ENCODE data around the gene NPTX1. TPM values are rescaled to one million over a fixed set of nuclear protein-coding genes. Genes with fewer than 3 reads are reported as not detected.

NPTX1 gene
- total and polyA plus RNA-seq, 9 of the 15 experiments (the other 6 are each of a cell fraction or from before 2014, with no cell fraction given), result 0.04 TPM; not detected in 8

DNA sequence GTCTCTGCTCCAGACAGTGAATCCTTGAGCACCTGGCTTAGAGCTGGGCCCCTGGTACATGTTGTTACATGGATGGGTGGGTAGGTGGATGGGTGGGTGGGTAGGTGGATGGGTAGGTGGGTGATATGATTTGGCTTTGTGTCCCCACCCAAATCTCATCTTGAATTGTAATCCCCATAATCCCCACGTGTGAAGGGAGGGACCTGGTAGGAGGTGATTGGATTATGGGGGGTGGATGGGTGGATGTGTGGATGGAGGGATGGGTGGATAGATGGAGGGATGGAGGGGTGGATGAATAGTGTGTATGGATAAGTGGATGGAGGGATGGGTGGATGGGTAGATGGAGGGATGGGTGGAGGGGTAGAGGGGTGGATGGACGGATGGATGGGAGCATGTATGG lies 26.6 kb upstream of the NPTX1 start:
- POLR2A ChIA-PET, result interaction anchor here (0.6 to 0.7 kb wide), 2 partner anchors 421 to 449 kb away, joined by 3 read pairs; no protein-coding TSS in a partner anchor
- H3K79me2 ChIP-seq (ENCODE audit: control insufficient read depth, insufficient read depth, low read length), result no peaks in the 10 kb centered on the region
- no peaks in the 10 kb centered on the region for H3K9me3 ChIP-seq (replicated peaks; ENCODE audit: control insufficient read depth, insufficient read depth, low read depth, low read length)
- H3K4me2 ChIP-seq (ENCODE audit: insufficient read depth, low read length), result no peak overlapping the region
- in situ Hi-C loops (cut with MboI) (no loop called here), intact Hi-C loops (cut with micrococcal nuclease) (no loop called here)
- 0% methylated on average over 2 of the region's 2 CpGs for WGBS (ENCODE audit: insufficient coverage, low coverage, missing lambda C conversion rate)
- H3K9ac ChIP-seq (ENCODE audit: insufficient read depth in 1 of 2, low read depth in 2 of 2, low read length in 2 of 2), result no peak overlapping the region
- TF ChIP-seq ZNF561 (CRISPR knock-in tag; conservative IDR thresholded peaks at IDR 0.05) (no peak), SLC30A9 (CRISPR knock-in tag; IDR thresholded peaks at IDR 0.05) (no peak), HNRNPK (IDR thresholded peaks at IDR 0.05; ENCODE audit: low read depth, low read length, poor library complexity, severe bottlenecking) (no peak), GTF2E2 (tag; IDR thresholded peaks at IDR 0.05) (no peak), POLR3A (IDR thresholded peaks at IDR 0.05; ENCODE audit: borderline replicate concordance, extremely low read depth, insufficient read depth, insufficient read length) (no peak), HDAC3 (IDR thresholded peaks at IDR 0.05; ENCODE audit: borderline replicate concordance, partially characterized antibody) (no peak)
- TF ChIP-seq, protein P1, sequence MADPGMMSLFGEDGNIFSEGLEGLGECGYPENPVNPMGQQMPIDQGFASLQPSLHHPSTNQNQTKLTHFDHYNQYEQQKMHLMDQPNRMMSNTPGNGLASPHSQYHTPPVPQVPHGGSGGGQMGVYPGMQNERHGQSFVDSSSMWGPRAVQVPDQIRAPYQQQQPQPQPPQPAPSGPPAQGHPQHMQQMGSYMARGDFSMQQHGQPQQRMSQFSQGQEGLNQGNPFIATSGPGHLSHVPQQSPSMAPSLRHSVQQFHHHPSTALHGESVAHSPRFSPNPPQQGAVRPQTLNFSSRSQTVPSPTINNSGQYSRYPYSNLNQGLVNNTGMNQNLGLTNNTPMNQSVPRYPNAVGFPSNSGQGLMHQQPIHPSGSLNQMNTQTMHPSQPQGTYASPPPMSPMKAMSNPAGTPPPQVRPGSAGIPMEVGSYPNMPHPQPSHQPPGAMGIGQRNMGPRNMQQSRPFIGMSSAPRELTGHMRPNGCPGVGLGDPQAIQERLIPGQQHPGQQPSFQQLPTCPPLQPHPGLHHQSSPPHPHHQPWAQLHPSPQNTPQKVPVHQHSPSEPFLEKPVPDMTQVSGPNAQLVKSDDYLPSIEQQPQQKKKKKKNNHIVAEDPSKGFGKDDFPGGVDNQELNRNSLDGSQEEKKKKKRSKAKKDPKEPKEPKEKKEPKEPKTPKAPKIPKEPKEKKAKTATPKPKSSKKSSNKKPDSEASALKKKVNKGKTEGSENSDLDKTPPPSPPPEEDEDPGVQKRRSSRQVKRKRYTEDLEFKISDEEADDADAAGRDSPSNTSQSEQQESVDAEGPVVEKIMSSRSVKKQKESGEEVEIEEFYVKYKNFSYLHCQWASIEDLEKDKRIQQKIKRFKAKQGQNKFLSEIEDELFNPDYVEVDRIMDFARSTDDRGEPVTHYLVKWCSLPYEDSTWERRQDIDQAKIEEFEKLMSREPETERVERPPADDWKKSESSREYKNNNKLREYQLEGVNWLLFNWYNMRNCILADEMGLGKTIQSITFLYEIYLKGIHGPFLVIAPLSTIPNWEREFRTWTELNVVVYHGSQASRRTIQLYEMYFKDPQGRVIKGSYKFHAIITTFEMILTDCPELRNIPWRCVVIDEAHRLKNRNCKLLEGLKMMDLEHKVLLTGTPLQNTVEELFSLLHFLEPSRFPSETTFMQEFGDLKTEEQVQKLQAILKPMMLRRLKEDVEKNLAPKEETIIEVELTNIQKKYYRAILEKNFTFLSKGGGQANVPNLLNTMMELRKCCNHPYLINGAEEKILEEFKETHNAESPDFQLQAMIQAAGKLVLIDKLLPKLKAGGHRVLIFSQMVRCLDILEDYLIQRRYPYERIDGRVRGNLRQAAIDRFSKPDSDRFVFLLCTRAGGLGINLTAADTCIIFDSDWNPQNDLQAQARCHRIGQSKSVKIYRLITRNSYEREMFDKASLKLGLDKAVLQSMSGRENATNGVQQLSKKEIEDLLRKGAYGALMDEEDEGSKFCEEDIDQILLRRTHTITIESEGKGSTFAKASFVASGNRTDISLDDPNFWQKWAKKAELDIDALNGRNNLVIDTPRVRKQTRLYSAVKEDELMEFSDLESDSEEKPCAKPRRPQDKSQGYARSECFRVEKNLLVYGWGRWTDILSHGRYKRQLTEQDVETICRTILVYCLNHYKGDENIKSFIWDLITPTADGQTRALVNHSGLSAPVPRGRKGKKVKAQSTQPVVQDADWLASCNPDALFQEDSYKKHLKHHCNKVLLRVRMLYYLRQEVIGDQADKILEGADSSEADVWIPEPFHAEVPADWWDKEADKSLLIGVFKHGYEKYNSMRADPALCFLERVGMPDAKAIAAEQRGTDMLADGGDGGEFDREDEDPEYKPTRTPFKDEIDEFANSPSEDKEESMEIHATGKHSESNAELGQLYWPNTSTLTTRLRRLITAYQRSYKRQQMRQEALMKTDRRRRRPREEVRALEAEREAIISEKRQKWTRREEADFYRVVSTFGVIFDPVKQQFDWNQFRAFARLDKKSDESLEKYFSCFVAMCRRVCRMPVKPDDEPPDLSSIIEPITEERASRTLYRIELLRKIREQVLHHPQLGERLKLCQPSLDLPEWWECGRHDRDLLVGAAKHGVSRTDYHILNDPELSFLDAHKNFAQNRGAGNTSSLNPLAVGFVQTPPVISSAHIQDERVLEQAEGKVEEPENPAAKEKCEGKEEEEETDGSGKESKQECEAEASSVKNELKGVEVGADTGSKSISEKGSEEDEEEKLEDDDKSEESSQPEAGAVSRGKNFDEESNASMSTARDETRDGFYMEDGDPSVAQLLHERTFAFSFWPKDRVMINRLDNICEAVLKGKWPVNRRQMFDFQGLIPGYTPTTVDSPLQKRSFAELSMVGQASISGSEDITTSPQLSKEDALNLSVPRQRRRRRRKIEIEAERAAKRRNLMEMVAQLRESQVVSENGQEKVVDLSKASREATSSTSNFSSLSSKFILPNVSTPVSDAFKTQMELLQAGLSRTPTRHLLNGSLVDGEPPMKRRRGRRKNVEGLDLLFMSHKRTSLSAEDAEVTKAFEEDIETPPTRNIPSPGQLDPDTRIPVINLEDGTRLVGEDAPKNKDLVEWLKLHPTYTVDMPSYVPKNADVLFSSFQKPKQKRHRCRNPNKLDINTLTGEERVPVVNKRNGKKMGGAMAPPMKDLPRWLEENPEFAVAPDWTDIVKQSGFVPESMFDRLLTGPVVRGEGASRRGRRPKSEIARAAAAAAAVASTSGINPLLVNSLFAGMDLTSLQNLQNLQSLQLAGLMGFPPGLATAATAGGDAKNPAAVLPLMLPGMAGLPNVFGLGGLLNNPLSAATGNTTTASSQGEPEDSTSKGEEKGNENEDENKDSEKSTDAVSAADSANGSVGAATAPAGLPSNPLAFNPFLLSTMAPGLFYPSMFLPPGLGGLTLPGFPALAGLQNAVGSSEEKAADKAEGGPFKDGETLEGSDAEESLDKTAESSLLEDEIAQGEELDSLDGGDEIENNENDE (IDR thresholded peaks at IDR 0.05; ENCODE audit: low read depth, low read length), result no peak
- TF ChIP-seq, protein P2, sequence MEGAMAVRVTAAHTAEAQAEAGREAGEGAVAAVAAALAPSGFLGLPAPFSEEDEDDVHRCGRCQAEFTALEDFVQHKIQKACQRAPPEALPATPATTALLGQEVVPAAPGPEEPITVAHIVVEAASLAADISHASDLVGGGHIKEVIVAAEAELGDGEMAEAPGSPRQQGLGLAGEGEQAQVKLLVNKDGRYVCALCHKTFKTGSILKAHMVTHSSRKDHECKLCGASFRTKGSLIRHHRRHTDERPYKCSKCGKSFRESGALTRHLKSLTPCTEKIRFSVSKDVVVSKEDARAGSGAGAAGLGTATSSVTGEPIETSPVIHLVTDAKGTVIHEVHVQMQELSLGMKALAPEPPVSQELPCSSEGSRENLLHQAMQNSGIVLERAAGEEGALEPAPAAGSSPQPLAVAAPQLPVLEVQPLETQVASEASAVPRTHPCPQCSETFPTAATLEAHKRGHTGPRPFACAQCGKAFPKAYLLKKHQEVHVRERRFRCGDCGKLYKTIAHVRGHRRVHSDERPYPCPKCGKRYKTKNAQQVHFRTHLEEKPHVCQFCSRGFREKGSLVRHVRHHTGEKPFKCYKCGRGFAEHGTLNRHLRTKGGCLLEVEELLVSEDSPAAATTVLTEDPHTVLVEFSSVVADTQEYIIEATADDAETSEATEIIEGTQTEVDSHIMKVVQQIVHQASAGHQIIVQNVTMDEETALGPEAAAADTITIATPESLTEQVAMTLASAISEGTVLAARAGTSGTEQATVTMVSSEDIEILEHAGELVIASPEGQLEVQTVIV (CRISPR knock-in tag; IDR thresholded peaks at IDR 0.05; ENCODE audit: borderline replicate concordance), result no peak
- FAIRE-seq (no peak), ATAC-seq (no peak), DNase-seq (ENCODE audit: extremely low read depth in 1 of 4, low spot score in 3 of 4) (no peak)
- no peaks in the 10 kb centered on the region for H4K20me1 ChIP-seq (replicated peaks; ENCODE audit: control insufficient read depth, insufficient read depth, low read length)
- H3K27me3 ChIP-seq (ENCODE audit: control insufficient read depth in 2 of 2, insufficient read depth in 2 of 2, low read length in 2 of 2), result peaks cover 42 to 67% of the 10 kb centered on the region in 2 experiments; a peak in 4 of 5 replicates
- no peak overlapping the region for H3K27ac ChIP-seq (ENCODE audit: extremely low read depth, low read depth, low read length)
- H3K36me3 ChIP-seq (ENCODE audit: control insufficient read depth, insufficient read depth, low read length), result no peaks in the 10 kb centered on the region
- H3K9me1 ChIP-seq (ENCODE audit: control insufficient read depth, insufficient read depth, low read length), result no peaks in the 10 kb centered on the region
- peaks cover 0 to 21% of the 10 kb centered on the region in 2 experiments; a peak in 3 of 5 replicates for H3K4me1 ChIP-seq (replicated peaks in 1 of 2; ENCODE audit: control insufficient read depth in 2 of 2, insufficient read depth in 2 of 2, low read length in 2 of 2)
- no TSS peak for BruUV-seq (replicated peaks)
- no peak overlapping the region for H3K4me3 ChIP-seq
- CTCF ChIA-PET (ENCODE audit: low intra/inter-chr PET ratio), result no interaction called here
- H2AFZ ChIP-seq (ENCODE audit: low read depth, low read length), result no peak overlapping the region
